IPS DF 4.7 (cell line): Measurements from ENCODE around the gene PTH1R.

ENCODE experiments used
- DNase-seq: peaks from one replicate; pipeline ENCODE4 v3.0.0-alpha.2; 2013; ENCODE audit warnings: low spot score; ENCODE audit errors: extremely low read depth

The PTH1R gene

GRCh38 chr3:46898321-46899150 is 21.0 kb downstream of the PTH1R start:
- DNase-seq, result no peak

GRCh38 chr3:46899151-46900006 is 21.9 kb downstream of the PTH1R start:
- no peak for DNase-seq

DNA sequence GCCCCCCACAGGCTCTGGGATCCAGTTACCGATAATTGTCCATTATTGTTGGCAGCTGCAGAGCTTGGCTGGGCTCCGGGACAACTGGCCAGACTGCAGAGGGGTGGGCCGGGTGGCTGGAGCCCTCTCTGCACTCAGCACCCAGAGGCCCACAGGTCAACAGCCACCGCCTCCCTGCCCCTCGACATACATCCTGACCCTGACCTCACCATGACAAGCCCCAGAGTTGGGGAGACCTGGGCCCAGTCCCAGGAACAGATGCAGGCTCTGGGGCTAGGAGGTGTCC is 22.4 kb downstream of the PTH1R start:
- DNase-seq, result no peak

DNA sequence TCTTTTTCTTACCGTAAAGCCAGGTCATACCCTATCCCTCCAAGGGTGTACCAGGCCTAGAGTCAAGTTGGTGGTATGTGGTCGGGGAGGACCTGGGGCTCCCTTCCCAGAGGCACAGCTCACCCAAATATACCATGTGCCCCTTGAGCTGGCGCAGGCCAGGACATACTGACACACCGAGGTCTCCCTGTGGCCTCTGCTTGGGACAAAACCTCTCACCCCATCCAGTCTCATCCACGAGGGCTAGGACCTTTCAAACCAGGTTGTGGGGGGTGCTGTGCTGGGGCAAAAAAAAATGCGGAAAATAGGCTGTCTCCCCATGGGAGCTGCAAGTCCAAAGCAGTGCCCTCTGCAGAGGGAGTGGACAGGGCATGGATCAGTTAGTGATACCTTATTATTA is 22.8 kb downstream of the PTH1R start:
- DNase-seq, result no peak

DNA sequence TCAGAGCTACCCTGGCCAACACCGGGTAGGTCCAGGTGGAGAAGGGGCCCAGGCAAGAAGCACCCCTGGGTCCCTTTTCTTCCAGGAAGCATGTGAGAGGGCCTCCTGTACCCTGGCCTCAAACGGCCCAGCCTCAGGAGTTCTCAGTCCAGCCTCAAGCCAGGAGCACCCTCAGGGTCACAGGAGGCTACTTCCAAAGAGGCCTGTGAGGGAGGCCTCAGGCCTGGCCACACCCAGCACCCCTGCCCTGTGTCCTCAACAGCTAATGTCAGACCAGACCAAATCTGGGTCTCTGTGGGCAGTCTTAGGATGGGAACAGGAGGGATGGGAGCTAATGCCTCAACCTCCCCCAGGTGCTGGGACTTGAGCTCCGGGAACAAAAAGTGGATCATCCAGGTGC is 23.5 kb downstream of the PTH1R start:
- DNase-seq, result no peak

GRCh38 chr3:46901591-46902187 is 24.2 kb downstream of the PTH1R start:
- no peak for DNase-seq

- no peak for DNase-seq
These were observed 24.7 kb downstream of the PTH1R start for GRCh38 chr3:46902188-46902631.

DNA sequence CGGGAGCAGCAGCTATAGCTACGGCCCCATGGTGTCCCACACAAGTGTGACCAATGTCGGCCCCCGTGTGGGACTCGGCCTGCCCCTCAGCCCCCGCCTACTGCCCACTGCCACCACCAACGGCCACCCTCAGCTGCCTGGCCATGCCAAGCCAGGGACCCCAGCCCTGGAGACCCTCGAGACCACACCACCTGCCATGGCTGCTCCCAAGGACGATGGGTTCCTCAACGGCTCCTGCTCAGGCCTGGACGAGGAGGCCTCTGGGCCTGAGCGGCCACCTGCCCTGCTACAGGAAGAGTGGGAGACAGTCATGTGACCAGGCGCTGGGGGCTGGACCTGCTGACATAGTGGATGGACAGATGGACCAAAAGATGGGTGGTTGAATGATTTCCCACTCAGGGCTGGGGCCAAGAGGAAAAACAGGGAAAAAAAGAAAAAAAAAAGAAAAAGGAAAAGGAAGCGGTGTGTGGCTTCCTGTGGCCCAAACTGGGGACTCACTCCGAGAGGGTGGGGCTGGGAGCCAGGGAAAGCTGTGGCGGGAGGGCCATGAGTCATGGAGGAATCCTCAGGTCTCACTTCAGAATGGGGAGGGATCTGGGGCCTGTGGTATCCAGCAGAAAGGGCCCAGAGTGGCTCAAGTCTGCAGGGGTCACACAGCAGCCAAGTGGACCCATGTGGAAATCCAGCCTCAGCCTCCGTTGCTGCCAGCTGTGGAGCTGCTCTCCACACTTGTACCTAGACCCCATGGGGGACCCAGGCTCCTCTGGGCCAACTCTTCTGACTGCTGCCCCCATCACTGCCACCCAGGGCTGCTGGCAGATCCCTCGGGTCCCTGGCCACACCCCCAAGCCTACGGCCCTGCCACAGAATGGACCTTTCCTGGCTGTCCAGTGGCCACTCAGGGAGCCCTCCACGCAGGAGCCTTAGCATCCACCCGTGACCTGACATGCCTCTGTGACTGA is 26.1 kb downstream of the PTH1R start:
- no peak for DNase-seq

DNA sequence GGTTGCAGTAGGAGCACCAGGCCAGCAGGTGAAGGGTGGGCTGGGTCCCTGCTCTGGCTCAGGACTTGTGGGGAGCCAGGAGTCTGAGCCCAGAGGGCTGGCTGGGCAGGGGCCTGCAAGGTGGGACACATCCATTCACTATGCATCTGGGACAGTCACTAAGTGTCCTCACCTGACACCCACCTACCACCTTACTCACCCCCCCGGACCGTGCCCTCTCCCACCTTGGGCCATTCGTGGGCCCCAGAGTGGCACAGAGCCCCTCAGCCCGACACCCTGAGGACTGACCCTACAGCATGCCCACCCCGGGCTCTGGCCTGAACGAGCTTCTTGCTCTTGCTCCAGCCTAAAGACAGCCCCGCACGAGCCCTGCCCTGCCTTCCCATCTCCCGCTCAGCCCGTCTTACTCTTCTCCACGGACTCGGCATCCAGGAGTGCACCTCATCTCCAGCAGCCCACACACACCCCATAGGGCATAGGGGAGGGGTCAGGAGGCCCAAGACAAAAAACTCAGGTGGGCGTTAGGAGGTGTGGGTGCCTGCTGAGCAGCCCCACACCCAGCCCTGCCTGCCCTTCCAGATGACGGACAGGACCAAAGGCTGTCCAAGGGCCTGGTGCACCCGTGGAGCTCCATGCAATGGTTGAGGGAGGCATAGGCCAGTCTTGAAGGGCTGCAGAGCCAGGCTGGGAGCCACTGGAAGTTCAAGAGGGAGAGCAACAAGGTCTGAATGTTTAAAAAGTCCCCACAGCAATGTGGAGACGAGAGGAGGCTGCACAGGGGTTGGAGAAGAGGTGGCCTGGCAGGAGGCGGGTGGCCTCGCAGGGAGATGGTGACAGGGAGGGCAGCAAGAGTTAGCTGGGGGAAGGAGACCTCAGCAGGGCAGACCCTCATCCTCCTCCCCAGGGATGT is 27.0 kb downstream of the PTH1R start:
- no peak for DNase-seq

- no peak for DNase-seq
These were observed 27.7 kb downstream of the PTH1R start for GRCh38 chr3:46905213-46905560.

DNA sequence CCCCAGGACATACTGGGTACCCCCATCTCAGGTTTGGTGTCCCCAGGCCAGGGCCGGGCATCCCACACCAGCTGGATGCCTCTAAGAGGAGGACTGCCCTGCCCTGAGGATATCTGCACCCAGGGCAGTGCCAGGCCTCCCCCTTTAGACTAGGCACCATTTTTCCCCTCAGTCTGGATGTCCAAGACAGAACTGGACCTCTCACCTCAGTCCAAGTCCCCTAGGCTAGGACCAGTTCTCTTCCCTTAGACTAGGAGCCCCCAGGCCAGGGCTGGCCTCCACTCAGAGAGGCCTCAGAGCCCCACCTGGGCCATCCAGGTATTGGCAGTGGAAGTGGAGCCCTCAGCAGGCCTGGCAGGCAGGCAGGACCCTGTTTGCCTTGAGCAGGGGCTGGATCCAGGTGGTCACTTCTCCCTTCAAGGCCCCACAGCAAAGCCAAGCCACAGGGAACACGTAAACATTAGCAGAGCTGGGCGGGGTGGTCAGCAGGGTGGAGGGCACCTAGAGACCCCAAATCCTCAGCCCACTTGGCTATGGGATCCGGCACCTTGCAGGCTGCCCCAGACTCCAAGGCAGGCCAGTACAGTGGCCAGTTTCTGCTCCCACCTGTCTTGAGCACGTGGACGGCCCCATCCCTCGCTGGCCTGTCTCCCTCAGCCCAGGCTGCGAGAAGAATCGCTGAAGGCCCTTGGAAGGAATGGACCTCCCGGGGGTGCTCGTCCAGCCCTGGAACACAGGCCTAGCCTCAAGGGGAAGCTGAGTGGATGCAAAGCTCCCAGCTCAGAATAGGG is 28.3 kb downstream of the PTH1R start:
- DNase-seq, result no peak

DNA sequence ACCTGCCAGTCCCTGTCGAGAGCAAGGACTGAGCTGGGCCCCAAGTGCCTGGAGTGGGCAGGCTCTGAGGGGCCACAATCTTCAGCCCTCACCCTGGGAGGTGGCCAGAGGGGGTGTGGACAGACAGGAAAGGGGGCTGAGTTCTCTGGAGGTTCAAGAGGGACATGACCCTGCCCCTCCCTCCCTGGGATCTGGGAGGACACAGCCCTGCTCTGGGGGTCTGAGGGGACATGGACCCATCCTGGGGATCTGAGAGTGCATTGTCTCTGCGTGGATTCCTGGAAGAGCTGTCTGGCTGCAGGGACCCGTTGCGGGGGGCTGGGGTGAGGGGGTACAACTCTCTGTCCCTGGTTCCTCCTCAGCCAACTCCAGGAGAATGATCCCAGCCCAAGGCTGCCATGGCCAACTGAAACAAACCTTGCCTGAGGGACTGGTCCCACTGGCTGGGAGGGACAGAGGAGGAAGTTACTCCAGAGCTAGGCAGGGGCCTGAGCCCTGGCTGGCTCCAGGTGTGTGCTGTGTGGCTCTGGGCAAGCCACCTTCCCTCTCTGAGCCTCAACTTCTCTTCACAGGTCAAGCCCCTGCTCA is 29.0 kb downstream of the PTH1R start:
- DNase-seq, result no peak

GRCh38 chr3:46907271-46907670 is 29.8 kb downstream of the PTH1R start:
- DNase-seq, result no peak

- DNase-seq, result no peak
These were observed 30.4 kb downstream of the PTH1R start for GRCh38 chr3:46907960-46908293.

DNA sequence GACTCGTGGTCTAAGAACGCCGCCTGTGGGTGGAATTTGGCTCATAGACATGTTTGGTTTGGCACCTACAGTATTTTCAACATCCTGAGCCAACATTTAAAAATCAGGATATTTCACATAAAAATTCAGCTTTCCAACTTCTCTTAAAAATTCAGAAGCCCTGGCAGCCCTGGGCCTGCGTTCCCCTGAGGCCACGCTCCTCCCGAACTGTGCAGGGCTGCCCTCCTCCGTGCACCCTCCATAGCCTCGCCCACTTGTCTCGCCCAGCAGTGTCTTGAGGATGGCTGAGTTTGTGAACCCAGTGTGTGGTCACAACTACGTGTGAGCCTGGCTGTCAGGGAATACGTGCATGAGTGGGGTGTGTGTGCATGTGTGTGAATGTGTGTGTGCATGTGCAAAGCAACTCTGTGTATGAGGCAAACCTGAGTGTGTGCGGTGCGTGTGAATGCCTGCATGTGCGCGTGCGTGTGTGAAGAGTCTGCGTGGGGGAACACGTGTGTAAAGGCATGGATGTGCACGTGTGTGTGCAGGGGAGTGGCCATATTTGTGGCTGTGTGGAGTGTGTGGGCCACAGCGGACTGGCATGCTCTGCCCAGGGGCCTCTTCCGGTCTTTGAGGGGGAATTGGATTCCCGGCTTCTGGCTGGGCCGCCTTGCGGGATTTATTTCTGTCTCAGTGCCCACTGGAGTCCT is 30.9 kb downstream of the PTH1R start:
- DNase-seq, result no peak

DNA sequence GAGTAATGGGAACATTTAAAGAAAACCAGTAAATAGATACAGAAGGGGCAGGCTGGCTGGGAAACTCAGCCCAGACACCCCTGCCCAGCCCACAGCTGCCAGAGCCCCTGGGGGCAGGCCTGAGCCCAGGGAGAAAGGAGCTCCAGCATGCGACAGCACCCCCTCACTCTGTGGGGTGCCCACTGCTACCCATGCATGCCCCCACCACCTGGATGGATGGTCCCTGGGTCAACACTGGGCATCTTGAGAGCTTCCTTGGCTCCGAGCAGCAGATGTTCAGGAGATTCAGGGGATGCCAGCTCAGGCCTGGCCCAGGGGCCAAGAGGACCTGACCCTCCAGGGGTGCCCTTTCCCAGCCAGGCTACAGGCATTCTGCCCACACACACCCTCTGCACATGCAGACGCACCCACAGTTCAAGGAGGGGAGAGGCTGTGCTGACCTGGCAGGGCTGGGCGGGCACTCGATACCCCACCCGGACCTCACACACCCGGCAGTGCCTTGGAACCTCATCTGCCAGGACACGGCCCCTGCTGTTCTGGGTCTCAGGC is 31.5 kb downstream of the PTH1R start:
- DNase-seq, result no peak

GRCh38 chr3:46909535-46910161 is 32.1 kb downstream of the PTH1R start:
- DNase-seq, result no peak
